Measurements from ENCODE around the gene OR2A14.
"Not testable (repeated sequence)": the region's sequence is repeated elsewhere in the genome, so short reads cannot be mapped to it uniquely, and the experiment has no call there.

The OR2A14 gene

DNA sequence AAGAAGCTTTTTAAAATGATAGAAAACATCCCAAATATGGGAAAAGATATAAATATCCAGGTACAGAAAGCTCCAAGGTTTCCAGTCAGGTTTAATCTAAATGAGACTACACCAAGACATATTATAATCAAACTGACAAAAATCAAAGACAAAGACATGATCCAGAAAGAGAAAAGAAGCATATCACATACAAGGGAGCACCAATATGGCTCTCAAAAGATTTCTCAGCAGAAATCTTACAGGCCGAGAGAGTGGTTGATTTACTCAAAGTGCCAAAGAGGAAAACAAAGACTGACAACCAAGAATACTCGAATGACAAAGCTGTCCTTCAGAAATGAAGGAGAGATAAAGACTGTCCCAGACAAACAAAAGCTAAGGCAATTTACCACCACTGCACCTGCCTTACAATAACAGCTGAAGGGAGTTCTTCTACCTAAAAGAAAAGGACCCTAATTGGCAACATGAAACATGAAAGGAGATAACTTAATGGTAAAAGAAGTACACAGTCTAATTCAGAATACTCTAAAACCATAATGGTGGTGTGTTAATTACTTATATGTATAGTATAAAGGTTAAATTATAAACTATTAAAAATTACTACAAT is 25.4 kb downstream of the OR2A14 start:
- DNase-seq (ENCODE audit: low read depth in 2 of 2) = no peak

DNA sequence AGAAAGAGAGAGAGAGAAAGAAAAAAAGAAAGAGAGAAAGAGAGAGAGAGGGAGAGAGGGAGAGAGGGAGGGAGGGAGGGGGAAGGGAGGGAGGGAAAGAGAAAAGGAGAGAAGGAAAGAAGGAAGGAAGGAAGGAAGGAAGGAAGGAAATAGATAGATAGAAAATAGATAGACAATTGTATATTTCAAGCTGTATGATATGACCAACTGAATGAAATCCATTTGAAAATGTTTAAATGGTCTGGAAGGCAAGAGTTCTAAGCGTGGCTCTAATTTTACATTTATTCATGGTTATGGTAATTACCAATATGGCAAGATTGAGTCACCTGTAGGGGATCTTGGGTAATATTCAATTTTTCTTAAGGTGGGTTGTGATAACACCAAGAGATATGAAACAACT is 35.9 kb downstream of the OR2A14 start:
- DNase-seq (ENCODE audit: low read depth in 2 of 2) = no peak

DNA sequence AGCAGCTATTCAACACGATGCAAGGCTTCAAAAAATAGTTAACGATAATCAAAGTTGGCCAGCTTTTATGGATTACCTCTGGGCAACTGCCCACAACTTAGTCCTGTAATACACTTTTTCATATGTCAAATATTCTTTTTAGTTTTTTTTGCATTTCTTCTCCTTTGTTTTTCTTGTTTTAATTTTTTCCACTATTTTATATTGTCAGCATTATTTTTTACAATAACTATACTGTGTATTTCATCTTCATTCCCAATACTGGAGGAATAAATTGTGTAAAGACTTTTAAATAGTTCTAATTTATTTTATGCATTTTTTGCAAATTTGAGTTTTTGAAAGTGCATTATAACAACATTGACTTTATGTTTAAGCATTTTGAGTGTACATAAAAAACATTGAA is 41.8 kb downstream of the OR2A14 start:
- no peak for DNase-seq (ENCODE audit: low read depth in 2 of 2)

DNA sequence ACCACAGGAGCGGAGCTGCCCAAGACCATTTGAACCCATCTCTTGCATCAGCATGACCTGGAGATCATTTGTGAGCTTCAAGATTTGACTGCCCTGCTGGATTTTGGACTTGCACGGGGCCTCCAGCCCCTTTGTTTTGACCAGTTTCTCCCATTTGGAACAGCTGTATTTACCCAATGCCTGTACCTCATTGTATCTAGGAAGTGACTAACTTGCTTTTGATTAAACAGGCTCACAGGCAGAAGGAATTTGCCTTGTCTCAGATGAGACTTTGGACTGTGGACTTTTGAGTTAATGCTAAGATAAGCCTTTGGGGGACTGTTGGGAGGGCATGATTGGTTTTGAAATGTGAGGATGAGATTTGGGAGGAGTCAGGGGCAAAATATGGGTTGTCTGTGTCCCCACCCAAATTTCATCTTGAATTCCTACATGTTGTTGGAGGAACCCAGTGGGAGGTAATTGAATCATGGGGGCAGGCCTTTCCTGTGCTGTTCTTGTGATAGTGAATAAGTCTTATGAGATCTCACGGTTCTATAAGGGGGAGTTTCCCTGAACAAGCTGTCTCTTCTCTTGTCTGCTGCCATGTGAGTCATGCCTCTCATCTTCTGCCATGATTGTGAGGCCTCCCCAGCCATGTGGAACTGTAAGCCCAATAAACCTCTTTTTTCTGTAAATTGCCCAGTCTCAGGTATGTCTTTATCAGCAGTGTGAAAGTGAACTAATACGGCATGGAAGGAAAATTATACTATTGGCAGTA is 48.8 kb downstream of the OR2A14 start:
- not testable (repeated sequence) for DNase-seq (ENCODE audit: low read depth in 2 of 2)

GRCh38 chr7:144174613-144175012 is 51.6 kb downstream of the OR2A14 start:
- DNase-seq (ENCODE audit: low read depth in 2 of 2) = no peak

DNA sequence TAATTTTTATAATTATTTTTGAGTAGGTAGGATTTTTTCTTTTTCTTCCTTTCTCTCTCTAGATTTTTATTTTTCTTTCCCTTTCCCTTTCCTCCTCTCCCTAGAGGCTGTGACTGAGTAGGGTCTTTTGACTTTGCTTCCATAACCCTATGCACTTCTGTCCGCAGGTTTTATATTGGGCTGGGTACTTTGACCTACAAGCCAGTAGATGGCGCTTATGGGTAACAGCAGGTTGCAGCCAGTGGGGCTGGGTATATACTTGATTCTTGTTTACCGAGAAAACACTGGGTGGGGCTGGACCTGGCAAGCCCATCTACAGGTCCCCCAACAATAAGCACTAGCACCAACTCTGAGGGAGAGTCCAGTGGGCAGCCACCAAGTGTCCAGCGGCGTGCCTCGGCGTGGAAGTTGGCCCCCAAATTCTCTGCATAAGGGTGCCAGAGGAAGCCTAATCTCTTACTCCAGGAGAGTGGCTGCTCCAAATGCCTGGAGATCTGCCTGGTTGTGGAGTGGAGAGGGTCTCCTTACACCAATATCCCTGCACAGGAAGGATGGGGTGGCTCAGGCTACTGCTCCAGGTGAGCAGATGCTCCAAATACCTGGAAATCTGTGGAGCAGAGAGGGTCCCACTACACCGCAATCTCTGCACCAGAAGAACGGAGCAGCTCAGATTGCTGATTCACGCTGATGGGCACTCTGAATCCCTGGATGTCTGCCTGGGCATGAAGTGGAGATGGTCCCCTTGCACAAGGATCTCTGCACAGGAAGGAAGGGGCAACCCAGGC is 55.6 kb downstream of the OR2A14 start:
- not testable (repeated sequence) for DNase-seq (ENCODE audit: low read depth in 2 of 2)

- DNase-seq (ENCODE audit: low read depth in 2 of 2) = not testable (repeated sequence)
These were observed 56.1 kb downstream of the OR2A14 start for GRCh38 chr7:144179165-144179479.
